A673 (cell line): ENCODE results near the gene PDGFB. TPM values are rescaled to one million over a fixed set of nuclear protein-coding genes. Genes with fewer than 3 reads are reported as not detected.

Experiments used
- BruUV-seq: library from RNA; stranded (reverse); fragments of 400-500 nt; replicated peaks from 2 replicates; lab custom pipeline; 2021; lab: Mats Ljungman, UMichigan
- CTCF ChIA-PET: fragments of 300-600 bp; sonication (Branson Sonifier 250); formaldehyde crosslinking; loops from one replicate; lab custom pipeline; 2022; ENCODE audit warnings: antibody characterized with exemption; lab: Charles Lee
- POLR2A ChIA-PET: fragments of 300-600 bp; sonication (Branson Sonifier 250); formaldehyde crosslinking; loops from one replicate; lab custom pipeline; 2022; ENCODE audit warnings: antibody characterized with exemption; ENCODE audit not compliant: low non-redundant PET; lab: Charles Lee
- DNase-seq: peaks from one replicate; pipeline ENCODE4 v3.0.0-alpha.2; 2015; ENCODE audit warnings: low spot score
- H3K27ac ChIP-seq: fragments of 200-600 bp; sonication (generic); 2 replicates; pipeline ENCODE4 v1.5.1; 2016; ENCODE audit warnings: mixed run types, low read depth, mild to moderate bottlenecking, mixed read lengths, antibody characterized with exemption, low read length; ENCODE audit not compliant: poor library complexity, severe bottlenecking
- H3K27me3 ChIP-seq: fragments of 200-600 bp; sonication (generic); replicated peaks from 2 replicates; pipeline ENCODE4 v1.6.1; 2017; ENCODE audit warnings: mixed run types, low read depth, mild to moderate bottlenecking, mixed read lengths, antibody characterized with exemption, low read length; ENCODE audit not compliant: insufficient read depth, poor library complexity
- H3K36me3 ChIP-seq: fragments of 200-600 bp; sonication (generic); 2 replicates; pipeline ENCODE4 v1.6.1; 2016; ENCODE audit warnings: mixed run types, mild to moderate bottlenecking, mixed read lengths, antibody characterized with exemption, low read length; ENCODE audit not compliant: insufficient read depth, poor library complexity, severe bottlenecking
- H3K4me1 ChIP-seq: fragments of 200-600 bp; sonication (generic); 2 replicates; pipeline ENCODE4 v1.6.1; 2017; ENCODE audit warnings: mixed run types, mild to moderate bottlenecking, mixed read lengths, antibody characterized with exemption, low read length; ENCODE audit not compliant: insufficient read depth, poor library complexity, severe bottlenecking
- H3K4me3 ChIP-seq: fragments of 200-600 bp; sonication (generic); 2 replicates; pipeline ENCODE4 v1.5.1; 2016; ENCODE audit warnings: low read depth, mixed run types, mild to moderate bottlenecking, mixed read lengths, low read length; ENCODE audit not compliant: poor library complexity, severe bottlenecking
- H3K9me3 ChIP-seq: fragments of 200-600 bp; sonication (generic); 2 replicates; pipeline ENCODE4 v1.6.1; 2016; ENCODE audit warnings: mixed run types, low read depth, mild to moderate bottlenecking, mixed read lengths, antibody characterized with exemption, low read length; ENCODE audit not compliant: poor library complexity, severe bottlenecking
- EZH2 ChIP-seq: fragments of 200-600 bp; sonication (generic); IDR thresholded peaks from 2 replicates; pipeline ENCODE4 v1.6.1; 2017; ENCODE audit warnings: borderline replicate concordance, low read depth, mild to moderate bottlenecking, mixed read lengths, antibody characterized with exemption, low read length; ENCODE audit not compliant: poor library complexity, severe bottlenecking
- intact Hi-C: fragments of 100-400 bp; cut with micrococcal nuclease; formaldehyde crosslinking; loops from one replicate; pipeline ENCODE4 v1.10.0; 2022; ENCODE audit not compliant: unreplicated experiment
- total RNA-seq: library from RNA; stranded (reverse); gene quantifications from 2 replicates; pipeline ENCODE4 v1.2.3, GENCODE V29; 2021
- TF ChIP-seq, protein P1 (sequence below): fragments of 300-800, 200-600 bp; sonication (generic); conservative IDR thresholded peaks from 2 replicates; pipeline ENCODE4 v1.5.1; 2017; ENCODE audit warnings: low read depth, mild to moderate bottlenecking, antibody characterized with exemption, low read length, moderate library complexity, mixed read lengths

PDGFB gene
- total RNA-seq, 1 experiment from 2014 or later, result 0.09 TPM

DNA sequence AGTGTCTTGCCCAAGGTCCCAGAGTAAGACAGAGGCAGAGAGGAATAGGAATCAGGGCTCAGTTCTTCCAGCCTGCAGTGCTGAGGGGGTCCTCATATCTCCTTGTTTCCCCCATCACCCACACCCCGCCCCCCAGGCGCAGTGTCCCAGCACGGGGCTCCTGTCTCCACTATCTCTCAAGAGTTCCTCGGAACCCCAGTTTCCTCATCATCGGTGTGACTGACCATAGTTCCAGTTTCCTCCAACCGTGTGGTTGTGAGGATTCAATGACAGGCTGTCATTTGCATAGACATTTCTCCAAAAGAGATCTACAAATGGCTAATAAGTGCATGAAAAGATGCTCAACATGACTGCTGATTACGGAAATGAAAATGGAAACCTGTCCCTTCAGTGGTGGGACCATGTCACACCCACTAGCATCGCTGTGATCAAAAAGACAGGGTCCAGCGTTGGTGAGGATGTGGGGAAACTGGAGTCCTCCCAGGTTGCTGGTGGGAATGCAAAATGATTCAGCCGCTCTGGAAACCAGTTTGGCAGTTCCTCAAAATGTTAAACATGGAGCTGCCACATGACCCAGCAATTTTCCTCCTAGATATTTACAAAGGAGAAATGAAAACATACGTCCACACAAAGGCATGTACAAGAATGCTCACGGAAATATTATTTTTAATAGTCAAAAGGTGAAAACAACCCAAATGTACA lies 31.8 kb upstream of the PDGFB start:
- DNase-seq, result no peak
- TF ChIP-seq, protein P1, sequence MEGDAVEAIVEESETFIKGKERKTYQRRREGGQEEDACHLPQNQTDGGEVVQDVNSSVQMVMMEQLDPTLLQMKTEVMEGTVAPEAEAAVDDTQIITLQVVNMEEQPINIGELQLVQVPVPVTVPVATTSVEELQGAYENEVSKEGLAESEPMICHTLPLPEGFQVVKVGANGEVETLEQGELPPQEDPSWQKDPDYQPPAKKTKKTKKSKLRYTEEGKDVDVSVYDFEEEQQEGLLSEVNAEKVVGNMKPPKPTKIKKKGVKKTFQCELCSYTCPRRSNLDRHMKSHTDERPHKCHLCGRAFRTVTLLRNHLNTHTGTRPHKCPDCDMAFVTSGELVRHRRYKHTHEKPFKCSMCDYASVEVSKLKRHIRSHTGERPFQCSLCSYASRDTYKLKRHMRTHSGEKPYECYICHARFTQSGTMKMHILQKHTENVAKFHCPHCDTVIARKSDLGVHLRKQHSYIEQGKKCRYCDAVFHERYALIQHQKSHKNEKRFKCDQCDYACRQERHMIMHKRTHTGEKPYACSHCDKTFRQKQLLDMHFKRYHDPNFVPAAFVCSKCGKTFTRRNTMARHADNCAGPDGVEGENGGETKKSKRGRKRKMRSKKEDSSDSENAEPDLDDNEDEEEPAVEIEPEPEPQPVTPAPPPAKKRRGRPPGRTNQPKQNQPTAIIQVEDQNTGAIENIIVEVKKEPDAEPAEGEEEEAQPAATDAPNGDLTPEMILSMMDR, result no peak
- no peak for TF ChIP-seq EZH2
- CTCF ChIA-PET, result no interaction called here
- no peaks in the 10 kb centered on the region for H3K36me3 ChIP-seq
- no peak overlapping the region for H3K4me3 ChIP-seq
- POLR2A ChIA-PET, result no interaction called here
- intact Hi-C loops, result no loop called here
- H3K27me3 ChIP-seq, result no peaks in the 10 kb centered on the region
- no peaks in the 10 kb centered on the region for H3K9me3 ChIP-seq
- no peak overlapping the region for H3K27ac ChIP-seq
- H3K4me1 ChIP-seq, result peaks cover 8% of the 10 kb centered on the region
- BruUV-seq, result no TSS peak

GRCh38 chr22:39275814-39276439 lies 31.1 kb upstream of the PDGFB start:
- DNase-seq, result no peak
- no peak for TF ChIP-seq EZH2
- TF ChIP-seq, protein P1, result no peak
- no peaks in the 10 kb centered on the region for H3K36me3 ChIP-seq
- no TSS peak for BruUV-seq
- CTCF ChIA-PET, result no interaction called here
- no peaks in the 10 kb centered on the region for H3K27me3 ChIP-seq
- intact Hi-C loops, result no loop called here
- no peak overlapping the region for H3K27ac ChIP-seq
- H3K9me3 ChIP-seq, result no peaks in the 10 kb centered on the region
- H3K4me1 ChIP-seq, result peaks cover 8% of the 10 kb centered on the region
- POLR2A ChIA-PET, result no interaction called here
- no peak overlapping the region for H3K4me3 ChIP-seq

DNA sequence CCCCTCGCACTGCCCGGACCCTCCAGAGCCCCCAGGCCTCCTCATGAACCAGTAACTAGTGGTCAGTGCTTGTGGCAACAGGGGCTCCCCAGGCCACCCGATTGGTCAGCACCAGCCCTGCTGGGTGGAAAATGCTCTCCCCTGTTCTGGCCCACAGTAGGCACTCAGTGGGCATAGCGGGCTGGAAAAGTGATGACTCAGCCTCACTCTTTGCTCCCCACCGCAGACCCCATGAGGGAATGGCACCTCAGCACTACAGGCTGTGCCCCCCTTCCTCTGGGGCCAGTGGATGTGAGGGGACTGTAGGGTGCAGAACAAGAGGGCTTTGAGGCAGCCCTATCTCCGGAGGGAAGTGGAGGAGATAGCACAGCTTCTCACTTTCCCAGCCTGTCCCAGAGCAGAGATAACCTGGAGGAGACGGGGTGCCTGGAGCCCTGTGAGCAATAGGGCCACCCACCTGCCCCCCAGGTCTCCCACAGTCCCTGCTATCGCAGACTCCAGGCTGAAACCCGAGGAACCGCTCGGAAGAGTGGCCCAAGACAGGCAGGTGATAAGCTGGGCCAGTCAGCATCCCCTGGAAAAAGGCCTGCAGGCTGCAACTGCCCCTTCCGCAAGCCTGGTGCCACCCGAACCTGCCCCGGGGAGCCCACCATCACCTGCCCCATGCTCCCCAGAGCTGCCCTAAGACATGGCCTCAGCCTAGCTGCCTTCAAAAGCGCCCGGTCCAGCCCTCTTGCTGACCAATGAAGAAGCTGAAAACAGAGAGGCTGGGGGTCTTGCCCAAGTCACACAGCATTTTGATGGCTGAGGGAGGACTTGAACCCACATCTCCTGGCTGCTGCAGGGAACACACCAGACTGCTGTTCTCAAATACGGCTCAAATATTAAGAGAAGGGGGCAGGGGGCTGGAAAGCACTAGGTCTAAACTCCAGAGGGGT lies 29.4 kb upstream of the PDGFB start:
- POLR2A ChIA-PET, result no interaction called here
- intact Hi-C loops, result no loop called here

More for the DNA sequence above, 29.4 kb upstream of the PDGFB start:
- H3K4me3 ChIP-seq, result no peak overlapping the region
- TF ChIP-seq, protein P1, result no peak
- no peak for TF ChIP-seq EZH2
- H3K36me3 ChIP-seq, result no peaks in the 10 kb centered on the region
- CTCF ChIA-PET, result no interaction called here
- H3K27ac ChIP-seq, result no peak overlapping the region
- BruUV-seq, result no TSS peak
- no peaks in the 10 kb centered on the region for H3K9me3 ChIP-seq
- peaks cover 8% of the 10 kb centered on the region for H3K4me1 ChIP-seq
- no peak for DNase-seq
- no peaks in the 10 kb centered on the region for H3K27me3 ChIP-seq
